Measurements from ENCODE around the gene SLC66A2.

SLC66A2 gene

DNA sequence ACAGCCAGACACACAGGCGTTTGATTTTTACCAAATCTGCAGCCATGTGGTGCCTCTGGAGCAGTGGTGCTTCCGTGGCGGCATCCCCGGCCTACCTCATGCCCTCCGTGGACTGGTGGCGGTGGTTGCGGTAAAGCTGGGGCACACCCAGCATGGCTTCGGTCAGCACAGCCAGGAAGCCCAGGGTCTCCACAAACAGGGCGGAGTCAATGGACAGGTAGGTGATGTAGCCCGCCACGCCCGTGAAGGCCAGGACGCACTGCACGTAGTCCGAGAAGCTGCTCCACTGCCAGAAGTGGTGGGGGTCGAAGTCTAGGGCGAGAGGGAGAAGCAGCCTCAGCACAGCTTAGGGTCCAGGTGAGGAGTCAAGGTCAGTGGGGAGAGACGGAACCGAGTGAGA, 32.4 kb downstream of the SLC66A2 start:
- DNase-seq (ENCODE audit: low read depth), result no peak

DNA sequence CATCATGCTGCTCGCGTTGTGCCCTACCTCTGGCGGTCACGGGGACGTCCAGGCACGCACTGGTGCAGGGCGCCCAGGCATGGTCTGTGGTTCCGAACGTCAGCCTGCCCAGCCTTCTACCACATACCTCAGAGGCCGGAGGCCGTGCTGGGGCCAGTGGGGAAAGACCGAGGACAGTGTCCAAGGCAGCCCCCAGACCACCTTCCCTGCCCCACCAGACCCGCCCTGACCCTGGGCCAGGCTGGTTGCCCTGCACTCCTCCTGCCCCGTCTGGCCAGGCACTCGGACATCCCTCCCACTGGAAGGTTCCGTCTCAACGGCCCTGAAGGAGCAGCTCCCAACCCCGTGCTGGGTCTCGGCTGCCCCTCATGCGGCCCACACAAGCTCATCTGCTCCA, 32.8 kb downstream of the SLC66A2 start:
- no peak for DNase-seq (ENCODE audit: low read depth)

DNA sequence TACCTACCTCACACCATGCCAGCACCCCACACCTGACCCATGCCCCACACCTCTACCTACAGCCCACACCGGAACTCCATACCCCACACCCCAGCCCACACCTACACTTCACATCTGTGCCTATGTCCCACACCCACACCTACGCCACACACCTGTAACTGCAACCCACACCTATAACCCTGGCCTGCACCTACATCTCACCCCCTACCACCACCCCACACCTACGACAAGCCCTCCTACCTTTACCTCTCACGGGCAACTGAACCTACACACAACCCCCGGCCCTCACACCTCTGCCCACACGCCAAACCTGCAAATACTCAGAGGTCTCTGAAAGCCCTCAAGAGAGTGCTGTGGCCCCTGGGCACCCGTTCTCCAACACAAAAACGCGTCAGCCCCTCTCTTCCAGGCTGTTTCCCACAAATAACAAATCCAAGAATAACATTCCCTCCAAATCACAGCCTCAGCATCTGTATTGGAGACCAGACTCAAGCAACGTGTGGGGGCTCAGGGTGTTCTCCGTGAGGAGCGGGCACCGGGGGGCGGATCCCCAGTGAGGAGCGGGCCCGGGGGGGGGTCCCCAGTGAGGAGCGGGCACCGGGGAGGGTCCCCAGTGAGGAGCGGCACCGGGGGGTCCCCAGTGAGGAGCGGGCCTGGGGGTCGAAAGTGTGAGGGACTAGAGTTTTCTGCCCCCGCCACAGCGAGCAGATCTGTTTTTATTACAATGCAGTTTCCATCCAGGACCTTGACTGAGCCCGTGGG, 33.4 kb downstream of the SLC66A2 start:
- no peak for DNase-seq (ENCODE audit: low read depth)

DNA sequence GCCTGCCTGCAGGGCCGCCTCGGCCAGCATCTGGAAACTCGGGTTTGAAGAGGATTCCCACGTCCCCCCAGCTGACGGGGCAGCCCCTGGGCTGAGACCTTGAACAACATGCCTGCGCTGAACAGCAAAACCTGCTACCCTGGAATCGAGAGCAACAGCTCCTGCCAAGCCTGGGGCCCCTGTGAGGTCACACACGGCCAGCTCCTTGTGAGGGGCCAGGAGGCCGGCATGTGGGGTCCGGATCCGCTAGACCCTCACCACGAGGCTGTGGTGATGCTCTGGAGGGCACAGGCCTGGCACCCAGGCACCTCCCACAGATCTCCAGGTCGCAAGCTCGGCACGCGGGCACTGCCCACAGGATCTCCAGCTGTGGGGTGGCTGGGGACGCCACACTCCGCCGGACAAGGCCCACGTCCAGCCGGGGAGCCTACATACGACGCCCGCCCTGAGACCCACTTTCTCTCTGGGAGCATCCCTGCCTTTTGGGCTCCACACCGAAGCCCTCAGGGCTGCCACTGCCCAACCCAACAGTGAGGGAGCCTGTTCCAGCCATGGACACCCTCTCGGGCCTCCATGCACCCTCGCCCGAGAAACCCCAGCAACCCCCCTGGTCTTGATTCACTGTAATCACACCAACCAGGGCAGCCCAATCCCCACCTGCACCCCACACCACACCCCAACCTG, 34.1 kb downstream of the SLC66A2 start:
- no peak for DNase-seq (ENCODE audit: low read depth)

DNA sequence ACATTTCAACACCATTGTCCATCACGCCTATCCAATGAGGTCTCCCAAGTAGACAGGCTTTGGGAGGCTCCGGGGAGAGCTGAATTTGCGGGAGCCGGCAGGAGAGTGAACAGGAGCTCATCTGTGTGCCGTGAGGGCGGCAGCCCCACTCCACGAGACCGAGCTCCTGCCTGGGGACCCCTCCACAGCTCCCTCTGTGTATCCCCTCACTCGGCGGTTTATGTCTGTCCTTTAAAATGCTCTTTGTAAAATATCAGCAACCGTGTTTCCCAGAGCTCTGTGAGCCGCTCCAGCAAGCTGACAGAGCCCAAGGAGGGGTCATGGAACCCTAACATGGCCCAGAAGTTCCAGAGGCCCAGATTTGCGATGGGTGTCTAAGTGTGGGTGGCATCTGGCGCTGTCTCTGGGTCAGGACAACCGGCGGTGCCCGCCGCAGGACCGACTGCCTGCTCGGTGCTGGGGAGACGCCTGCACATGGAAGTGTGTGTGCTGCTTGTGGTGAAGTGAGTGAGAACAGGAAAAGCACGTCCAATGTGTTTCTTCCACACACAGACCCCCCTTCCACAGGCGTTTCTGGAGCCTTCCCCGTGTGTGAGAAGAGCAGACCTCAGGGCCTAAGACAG, 34.8 kb downstream of the SLC66A2 start:
- DNase-seq (ENCODE audit: low read depth), result no peak

DNA sequence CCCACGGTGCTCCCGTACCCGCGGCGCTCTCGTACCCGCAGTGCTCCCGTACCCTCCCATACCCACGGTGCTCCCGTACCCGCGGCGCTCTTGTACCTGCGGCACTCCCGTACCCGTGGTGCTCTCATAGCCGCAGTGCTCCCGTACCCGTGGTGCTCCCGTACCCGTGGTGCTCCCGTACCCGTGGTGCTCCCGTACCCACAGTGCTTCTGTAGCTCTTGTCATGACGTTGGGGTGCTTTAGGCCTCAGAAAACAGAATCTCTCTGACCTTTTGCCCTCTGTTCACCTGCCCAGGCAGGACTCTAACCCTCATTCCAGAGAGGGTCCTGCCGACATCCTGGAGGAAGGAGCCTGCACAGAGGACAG, 35.3 kb downstream of the SLC66A2 start:
- no peak for DNase-seq (ENCODE audit: low read depth)

DNA sequence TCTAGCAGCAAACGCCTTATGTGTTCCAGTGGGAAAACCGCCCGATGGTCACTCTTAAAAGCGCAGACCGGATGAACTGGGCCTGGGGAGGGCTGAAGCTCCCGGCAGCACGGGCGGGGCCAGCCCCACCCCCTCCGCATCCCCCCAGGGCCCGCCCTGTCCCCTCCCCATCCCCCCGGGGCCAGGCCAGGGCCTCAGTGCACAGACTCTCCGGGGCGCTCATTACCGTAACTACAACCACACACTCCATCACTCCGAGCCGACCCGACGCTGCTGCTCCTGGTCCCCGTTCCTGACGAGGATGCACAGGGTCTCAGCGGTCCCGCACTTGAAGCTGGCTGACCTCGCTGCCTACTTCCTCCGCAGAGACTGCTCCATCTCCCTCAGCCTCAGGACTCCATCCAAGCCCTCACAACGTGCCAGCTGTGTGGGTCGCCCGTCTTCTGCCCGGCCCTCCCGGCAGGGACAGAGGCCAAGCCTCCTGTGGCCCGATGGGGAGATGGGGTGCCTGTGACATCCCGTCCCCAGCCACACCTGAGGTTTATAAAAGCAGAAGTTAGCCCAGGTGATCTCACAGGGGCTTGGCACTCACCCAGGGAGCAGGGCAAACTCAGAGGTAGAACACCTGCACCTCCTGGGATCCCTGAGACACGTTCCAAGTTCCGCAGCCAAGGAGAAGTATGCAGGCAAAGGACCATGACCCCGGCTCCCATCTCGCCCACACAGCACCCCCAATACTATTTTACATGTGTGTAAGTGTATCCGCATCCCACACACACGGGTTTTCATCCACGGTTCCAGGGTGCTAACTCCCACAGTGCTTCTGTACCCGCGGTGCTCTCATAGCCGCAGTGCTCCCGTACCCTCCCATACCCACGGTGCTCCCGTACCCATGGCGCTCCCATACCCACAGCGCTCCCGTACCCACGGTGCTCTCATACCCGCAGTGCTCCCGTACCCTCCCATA, 36.0 kb downstream of the SLC66A2 start:
- no peak for DNase-seq (ENCODE audit: low read depth)

DNA sequence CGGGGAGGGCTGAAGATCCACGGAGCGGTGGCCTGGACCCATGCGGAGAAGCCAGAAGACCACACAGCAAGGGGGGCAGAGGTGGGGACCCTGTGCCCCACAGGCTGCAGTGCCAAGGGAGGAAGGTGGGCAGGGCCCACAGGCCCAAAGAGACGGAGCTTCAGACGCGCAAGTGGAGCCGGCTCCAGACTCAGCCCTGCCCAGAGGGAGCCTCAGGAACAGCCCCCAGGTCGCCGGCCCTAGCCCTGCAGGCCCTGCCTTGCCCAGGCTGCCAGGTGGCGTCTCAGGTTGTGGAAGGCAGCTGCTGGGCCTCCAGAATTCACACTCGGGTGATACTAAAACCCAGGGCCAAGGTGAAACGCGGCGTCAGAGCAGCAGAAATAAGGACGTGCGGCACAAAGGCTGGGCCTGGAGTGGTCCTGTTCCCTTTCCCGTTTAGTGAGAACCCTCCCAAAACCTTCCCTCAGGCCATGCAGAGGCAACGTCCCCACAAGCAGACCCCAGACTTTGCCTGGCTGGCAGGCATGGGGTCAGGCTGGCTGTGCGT, 36.8 kb downstream of the SLC66A2 start:
- no peak for DNase-seq (ENCODE audit: low read depth)

DNA sequence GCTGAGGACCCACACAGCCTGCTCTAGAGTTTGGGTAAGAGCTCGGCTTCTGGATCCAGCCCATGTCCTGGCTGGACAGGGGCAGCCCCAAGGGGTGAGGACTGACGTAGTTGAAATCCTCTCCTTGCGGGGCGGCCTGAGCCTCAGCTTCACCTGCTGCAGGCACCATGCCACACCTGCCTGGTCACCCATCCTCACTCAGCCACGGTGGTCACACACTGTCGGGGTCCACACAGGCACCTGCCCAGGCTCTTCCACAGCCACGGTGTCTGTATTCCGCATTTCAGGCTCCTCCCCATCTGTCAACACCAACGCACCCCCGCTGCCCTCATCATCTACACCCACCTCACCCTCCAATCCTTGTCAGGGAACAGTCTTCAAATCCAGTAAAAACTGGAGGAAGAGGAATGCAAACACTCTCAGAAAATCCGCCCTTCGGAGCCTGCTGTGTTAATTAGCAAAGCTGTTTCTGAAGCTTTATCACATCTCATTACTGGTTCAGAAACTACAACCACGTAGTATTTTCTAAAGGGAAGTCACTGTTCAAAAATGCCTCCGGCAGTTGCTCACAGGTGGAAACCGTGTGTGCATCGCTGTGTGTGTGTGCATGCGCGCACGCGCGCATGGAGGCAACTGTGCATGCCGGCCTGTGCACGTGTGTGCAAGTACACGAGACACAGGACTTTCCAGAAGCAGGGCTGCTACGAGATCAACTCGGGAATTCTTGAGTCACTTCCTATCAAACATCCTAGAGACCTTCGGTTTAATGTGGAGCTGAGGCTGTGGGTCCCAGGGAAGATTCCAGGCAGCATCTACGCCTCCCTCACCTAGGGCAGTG, 38.2 kb downstream of the SLC66A2 start:
- no peak for DNase-seq (ENCODE audit: low read depth)

DNA sequence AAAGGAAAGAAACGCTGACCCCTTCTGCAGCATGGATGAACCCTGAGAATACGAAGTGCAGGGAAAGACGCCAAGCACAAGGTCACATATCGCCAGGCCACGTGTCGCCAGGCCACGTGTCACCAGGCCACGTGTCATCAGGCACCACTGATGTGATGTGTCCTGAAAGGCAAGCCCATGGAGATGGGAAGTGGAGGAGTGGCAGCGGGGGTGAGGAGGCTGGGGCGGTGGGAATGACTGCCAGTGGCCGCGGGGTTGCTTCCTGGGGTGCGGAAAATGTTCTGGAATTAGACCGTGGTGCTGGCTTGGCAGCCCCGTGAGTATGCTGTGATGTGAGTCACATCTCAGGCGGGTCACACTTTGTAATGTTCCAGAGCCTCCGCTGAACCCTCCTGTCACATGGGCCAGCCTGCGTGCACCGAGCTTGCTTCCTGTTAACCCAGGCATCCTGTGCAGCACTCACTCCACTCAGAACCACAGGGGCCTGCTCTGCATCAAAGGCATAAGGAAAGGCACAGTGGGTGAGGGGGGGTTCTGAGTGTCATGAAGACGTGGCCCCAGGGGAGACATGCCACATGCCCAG, 39.0 kb downstream of the SLC66A2 start:
- no peak for DNase-seq (ENCODE audit: low read depth)

DNA sequence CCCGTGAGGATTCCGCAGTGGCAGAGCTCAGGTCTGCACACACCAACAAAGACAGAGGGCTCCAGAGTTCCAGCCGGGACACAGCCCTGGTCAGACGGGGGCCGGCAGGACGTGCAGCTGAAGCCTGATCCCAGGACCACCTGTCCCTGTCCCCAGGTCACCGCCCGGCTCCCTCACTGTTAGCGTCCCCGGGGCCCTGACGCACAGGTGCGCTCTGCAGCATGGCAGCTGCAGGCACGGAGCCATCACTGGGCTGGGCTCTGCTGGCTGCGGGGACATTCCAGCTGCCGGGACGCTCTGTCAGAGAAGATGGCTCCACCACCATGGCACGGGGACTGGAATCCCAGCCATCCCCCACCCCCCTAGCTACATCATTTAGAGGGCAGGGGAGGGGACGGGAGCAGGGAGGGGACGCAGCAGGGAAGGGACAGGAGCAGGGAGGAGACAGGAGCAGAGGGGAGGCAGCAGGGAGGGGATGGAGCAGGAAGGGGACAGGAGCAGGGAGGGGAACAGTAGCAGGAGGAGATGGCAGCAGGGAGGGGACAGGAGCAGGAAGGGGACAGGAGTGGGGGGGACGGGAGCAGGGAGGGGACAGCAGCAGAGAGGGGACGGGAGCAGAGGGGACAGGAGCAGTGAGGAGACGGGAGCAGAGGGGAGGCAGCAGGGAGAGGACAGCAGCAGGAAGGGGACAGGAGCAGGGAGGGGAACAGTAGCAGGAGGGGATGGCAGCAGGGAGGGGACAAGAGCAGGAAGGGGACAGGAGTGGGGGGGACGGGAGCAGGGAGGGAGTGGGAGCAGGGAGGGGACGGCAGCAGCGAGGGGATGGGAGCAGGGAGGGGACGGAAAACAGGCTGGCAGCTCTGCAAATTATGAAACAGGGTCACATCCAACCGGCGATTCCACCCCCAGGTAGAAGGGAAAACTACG, 39.8 kb downstream of the SLC66A2 start:
- DNase-seq (ENCODE audit: low read depth), result no peak

DNA sequence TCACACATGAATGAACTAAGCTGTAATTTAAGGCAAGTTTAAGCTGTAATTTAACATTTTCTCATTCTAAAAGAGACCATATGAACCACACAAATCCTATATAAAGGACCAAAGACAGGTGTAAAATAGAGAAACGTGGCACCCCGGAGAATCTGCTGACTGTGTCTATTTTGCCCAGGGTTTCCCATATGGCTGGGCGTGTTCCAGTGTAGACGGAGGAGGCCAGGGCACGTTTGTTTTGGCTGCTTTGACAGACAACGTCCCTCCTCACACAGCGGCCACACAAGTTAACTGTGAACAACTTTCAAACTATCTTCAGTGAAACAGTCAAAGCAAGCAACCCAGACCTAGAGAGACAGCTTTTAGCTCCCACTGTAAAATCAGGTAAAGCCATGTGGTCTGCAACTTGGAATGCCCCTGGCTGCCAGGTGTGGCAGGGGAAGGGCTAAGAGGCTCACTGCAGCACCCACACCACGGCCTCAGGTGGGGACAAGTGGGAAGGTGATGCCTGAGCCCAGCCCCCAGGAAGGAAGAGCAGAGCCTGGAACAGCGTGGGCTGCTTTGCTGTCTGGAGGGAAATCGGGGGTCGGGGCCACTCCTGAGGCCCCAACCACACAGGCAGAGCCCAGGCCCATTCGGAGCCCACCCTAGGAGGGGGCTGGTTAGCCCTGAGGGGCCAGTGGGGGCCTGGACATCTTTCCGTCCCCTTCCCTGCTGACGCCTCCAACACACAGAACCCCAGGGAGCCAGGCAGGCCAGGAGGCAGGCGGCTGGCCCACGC, 40.7 kb downstream of the SLC66A2 start:
- no peak for DNase-seq (ENCODE audit: low read depth)

DNA sequence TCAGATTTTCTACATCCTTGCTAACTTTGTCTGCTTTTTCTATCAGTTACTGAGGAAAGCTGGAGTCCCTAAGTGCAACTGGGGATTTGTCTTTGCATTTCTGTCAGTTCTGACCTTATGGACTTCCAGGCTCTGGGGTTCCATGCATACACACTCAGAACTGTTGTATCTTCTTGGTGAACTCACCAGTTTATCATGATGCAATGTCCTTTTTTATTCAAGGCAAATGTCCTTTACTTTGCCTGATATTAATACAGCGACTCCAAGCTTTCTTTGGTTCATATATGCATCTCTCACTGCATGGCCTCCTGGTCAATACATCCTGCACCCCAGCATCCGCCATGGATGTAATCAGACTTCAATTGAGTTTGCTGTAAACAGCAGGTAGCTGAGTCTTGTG, 44.7 kb downstream of the SLC66A2 start:
- DNase-seq (ENCODE audit: low read depth), result no peak

DNA sequence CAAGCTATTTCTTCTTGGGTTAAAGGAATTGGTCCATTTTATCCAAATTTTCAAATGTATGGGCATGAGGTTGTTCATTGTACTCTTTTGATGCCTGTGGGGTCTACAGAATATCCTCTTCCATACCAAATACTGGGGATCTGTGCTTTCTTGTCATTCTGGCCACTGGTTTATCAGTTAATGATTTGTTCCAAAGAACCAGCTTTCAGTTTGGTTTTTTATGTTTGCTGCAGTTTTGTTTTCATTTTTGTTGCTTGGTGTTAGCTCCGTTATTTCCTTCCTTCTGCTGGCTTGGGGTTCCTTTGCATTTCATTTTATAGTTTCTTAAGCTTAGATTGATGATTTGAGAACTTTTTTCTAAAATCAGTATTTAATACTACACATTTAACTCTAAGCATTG, 45.5 kb downstream of the SLC66A2 start:
- no peak for DNase-seq (ENCODE audit: low read depth)

DNA sequence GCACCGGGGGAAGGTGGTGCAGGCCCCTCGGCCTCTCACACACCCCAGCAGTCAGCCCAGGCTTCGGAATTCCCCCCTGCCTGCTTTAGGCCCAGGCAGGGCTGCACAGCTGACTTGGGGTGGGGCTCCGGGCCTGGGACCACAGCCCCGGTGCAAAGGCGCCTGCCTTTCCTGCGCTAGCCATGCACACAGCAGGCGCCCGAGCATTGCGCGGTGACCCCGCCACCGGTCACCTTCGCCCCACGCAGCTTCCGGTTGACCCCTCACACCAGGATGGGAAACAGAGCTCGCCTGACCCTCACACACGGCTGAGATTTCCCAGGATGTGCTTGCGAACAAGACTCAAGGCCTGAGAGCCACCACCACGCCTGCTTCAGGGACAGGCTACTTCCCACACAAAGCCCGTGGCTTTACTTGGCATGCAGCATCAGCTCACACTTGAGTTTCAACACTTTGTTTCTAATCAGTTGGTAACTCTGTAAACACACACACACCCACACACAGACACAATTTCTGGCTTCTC, 46.0 kb downstream of the SLC66A2 start:
- no peak for DNase-seq (ENCODE audit: low read depth)

DNA sequence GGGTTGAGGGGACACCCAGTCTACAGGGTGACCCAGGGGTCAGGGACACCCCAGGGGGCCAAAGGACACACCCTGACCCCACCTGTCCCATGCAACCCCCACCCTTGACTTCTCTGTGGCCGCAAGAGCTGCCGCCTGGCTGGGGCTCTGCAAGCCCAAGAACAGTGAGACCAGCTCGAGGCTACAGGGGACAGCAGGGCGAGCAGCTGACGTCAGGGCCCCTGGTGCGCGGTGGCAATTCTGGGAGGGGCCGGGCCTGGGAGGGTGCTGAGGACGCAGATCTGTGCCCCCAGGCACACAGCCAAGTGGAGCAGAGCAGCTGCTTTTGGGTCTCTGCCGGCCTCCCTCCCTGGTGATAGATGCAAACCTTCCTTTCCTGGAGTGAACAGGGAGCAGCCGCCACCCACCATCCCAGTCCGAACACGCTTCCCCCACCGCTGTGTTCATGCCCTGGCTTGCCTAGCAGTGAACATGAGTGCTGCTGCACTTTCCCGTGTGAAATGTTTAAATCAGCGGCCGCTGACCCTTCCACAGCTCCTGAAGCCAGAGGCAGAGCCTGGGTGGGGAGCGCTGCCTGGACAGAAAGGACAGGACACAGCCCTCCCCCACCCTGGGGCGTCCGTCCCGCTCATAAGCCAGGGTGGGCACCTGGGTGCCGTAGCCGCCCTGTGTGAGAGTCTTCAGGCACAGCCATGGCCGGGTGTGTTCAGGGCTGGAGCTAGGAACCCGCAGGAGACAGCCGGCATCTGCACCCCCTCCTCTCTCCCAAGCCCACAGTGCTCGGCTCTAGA, 46.9 kb downstream of the SLC66A2 start:
- no peak for DNase-seq (ENCODE audit: low read depth)

DNA sequence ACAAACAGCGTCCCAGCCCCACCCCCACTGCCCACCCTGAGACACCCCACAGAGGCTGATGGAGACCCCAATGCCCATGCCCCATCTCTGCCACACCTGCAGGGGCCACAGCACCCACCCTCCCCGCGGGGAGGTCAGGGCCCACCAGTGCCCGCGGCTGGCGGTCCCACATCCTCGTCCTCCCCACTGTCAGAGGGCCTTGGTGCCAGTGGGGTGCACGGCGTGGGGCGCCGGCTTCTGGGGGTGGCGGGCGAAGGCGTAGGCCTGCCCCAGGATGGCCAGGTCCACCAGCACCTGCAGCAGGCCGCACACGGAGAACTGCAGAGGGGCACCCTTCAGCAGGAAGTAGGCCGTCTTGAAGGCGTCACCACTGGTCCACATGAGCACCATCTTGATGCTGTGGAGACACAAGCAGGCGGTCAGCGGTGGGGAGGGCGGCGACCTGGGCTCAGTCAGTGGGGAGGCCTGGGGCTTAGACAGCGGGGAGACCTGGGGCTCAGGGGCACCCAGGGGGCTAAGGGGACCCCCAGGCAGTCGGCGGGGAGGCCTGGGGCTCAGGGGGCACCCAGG, 47.6 kb downstream of the SLC66A2 start:
- DNase-seq (ENCODE audit: low read depth), result no peak

All from T follicular helper cell (primary cell).